ENCODE data around the gene AMPD1.

GRCh38 chr1:114728553-114728952 lies 33.2 kb upstream of the AMPD1 start:
- TF ChIP-seq, protein P1, sequence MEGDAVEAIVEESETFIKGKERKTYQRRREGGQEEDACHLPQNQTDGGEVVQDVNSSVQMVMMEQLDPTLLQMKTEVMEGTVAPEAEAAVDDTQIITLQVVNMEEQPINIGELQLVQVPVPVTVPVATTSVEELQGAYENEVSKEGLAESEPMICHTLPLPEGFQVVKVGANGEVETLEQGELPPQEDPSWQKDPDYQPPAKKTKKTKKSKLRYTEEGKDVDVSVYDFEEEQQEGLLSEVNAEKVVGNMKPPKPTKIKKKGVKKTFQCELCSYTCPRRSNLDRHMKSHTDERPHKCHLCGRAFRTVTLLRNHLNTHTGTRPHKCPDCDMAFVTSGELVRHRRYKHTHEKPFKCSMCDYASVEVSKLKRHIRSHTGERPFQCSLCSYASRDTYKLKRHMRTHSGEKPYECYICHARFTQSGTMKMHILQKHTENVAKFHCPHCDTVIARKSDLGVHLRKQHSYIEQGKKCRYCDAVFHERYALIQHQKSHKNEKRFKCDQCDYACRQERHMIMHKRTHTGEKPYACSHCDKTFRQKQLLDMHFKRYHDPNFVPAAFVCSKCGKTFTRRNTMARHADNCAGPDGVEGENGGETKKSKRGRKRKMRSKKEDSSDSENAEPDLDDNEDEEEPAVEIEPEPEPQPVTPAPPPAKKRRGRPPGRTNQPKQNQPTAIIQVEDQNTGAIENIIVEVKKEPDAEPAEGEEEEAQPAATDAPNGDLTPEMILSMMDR (IDR thresholded peaks at IDR 0.05; ENCODE audit: insufficient read depth, low read length, poor library complexity, severe bottlenecking) = no peak
- no peak for TF ChIP-seq EZH2phosphoT487 (conservative IDR thresholded peaks at IDR 0.05; ENCODE audit: low read length)

Measured in SU-DHL-6 (cell line).